CD4-positive, alpha-beta T cell treated with Interleukin-15 for 1 hour (primary cell): ENCODE measurements around the gene NDUFAF3.

Experiments
- DNase-seq: peaks from one replicate; pipeline ENCODE4 v3.0.0-alpha.2; 2020

NDUFAF3 gene

GRCh38 chr3:49021813-49022687 is at the start of gene NDUFAF3:
TSS of gene NDUFAF3 (plus strand) at chr3:49022121. CDS start at chr3:49022145, 24 bp downstream.
- DNase-seq: peak; percentile 93

GRCh38 chr3:48974076-48974864 is 47.7 kb upstream of the NDUFAF3 start:
- DNase-seq: no peak

GRCh38 chr3:48979451-48979850 is 42.5 kb upstream of the NDUFAF3 start:
- DNase-seq: no peak

- no peak for DNase-seq
Observed at GRCh38 chr3:48980295-48980694, 41.6 kb upstream of the NDUFAF3 start.

GRCh38 chr3:48982016-48982415 is 39.9 kb upstream of the NDUFAF3 start:
- DNase-seq: no peak

- DNase-seq: no peak
Observed at GRCh38 chr3:48982686-48983085, 39.2 kb upstream of the NDUFAF3 start.

- no peak for DNase-seq
Observed at GRCh38 chr3:48983096-48983495, 38.8 kb upstream of the NDUFAF3 start.

- DNase-seq: no peak
Observed at GRCh38 chr3:48984663-48985062, 37.3 kb upstream of the NDUFAF3 start.

- DNase-seq: no peak
Observed at GRCh38 chr3:48985831-48986376, 36.0 kb upstream of the NDUFAF3 start.

GRCh38 chr3:48989126-48989795 is 32.7 kb upstream of the NDUFAF3 start:
- no peak for DNase-seq

GRCh38 chr3:48989796-48990635 is 31.9 kb upstream of the NDUFAF3 start, which contains the start of gene P4HTM:
TSS of gene P4HTM (plus strand) at chr3:48990241. CDS start at chr3:48990257, 16 bp downstream.
- DNase-seq: peak; percentile 71

GRCh38 chr3:48990636-48991469 is 31.1 kb upstream of the NDUFAF3 start:
- DNase-seq: no peak

- no peak for DNase-seq
Observed at GRCh38 chr3:48991851-48992545, 29.9 kb upstream of the NDUFAF3 start.

GRCh38 chr3:48993834-48994233 is 28.1 kb upstream of the NDUFAF3 start:
- no peak for DNase-seq

GRCh38 chr3:48996640-48997039 is 25.3 kb upstream of the NDUFAF3 start:
- DNase-seq: no peak

- no peak for DNase-seq
Observed at GRCh38 chr3:48997102-48997635, 24.8 kb upstream of the NDUFAF3 start.

- DNase-seq: no peak
Observed at GRCh38 chr3:48997714-48998637, 23.9 kb upstream of the NDUFAF3 start.

- no peak for DNase-seq
Observed at GRCh38 chr3:48999085-48999858, 22.6 kb upstream of the NDUFAF3 start.
